H54 (cell line): ENCODE measurements around the gene CCDC169.
"Not testable (repeated sequence)": the region's sequence is repeated elsewhere in the genome, so short reads cannot be mapped to it uniquely, and the experiment has no call there.

Experiments used
- DNase-seq: peaks from one replicate; pipeline ENCODE4 v3.0.0; 2011; ENCODE audit warnings: low spot score, mixed read lengths; ENCODE audit not compliant: insufficient read length
- FAIRE-seq: peaks from 3 replicates; lab custom pipeline; 2011; peaks lifted over from hg19 to GRCh38; lab: Jason Lieb, UNC
- POLR2A ChIP-seq: IDR thresholded peaks from 2 replicates; pipeline ENCODE4 v1.6.1; 2011; ENCODE audit warnings: low read depth, mild to moderate bottlenecking, low read length

CCDC169 gene

GRCh38 chr13:36331280-36331679, 33.7 kb upstream of the CCDC169 start:
- TF ChIP-seq POLR2A: no peak
- no peak for DNase-seq
- FAIRE-seq: no peak

DNA sequence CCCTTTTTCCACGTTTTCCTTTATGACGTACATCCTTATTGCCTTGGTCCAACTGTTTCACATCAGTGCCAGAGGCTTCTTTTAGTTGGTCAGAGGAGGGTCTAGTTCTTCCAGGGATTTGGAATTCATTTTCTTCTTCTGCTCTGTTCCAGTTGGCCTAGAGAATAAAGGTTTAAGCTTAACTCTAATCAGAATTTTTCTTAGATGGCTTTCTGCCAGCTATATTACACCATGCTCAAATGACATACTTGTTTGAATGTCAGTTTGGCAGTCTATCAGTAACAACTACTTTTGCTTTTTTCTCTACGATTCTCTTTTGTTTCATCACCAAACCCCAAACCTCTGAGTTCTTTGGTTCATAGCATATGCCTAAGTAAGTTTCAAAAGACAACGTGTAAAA, 31.7 kb upstream of the CCDC169 start:
- TF ChIP-seq POLR2A: no peak
- DNase-seq (no peak), FAIRE-seq (no peak)

- DNase-seq (no peak), FAIRE-seq (no peak)
- no peak for TF ChIP-seq POLR2A
Observed at GRCh38 chr13:36328821-36329220, 31.2 kb upstream of the CCDC169 start.

DNA sequence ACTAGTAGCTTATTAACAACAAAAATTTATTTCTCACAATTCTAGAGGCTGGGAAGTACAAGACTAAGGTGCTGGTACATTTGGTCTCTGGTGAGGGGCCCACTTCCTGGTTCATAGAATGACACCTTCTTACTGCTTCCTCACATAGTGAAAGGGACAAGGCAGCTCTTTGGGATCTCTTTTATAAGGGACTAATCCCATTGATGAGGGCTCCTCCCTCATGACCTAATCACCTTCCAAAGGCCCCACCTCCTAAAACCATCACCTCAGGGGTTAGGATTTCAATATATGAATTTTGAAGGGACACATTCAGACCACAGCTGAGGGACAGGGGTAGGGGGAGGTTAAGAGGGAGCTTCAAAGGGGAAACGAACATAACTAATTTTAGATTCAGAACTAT, 28.3 kb upstream of the CCDC169 start:
- FAIRE-seq (no peak), DNase-seq (no peak)
- no peak for TF ChIP-seq POLR2A

- not testable (repeated sequence) for DNase-seq, FAIRE-seq
Observed at GRCh38 chr13:36324881-36325280, 27.3 kb upstream of the CCDC169 start.

GRCh38 chr13:36323951-36324566, 26.4 kb upstream of the CCDC169 start:
- DNase-seq (no peak), FAIRE-seq (no peak)
- TF ChIP-seq POLR2A: no peak

DNA sequence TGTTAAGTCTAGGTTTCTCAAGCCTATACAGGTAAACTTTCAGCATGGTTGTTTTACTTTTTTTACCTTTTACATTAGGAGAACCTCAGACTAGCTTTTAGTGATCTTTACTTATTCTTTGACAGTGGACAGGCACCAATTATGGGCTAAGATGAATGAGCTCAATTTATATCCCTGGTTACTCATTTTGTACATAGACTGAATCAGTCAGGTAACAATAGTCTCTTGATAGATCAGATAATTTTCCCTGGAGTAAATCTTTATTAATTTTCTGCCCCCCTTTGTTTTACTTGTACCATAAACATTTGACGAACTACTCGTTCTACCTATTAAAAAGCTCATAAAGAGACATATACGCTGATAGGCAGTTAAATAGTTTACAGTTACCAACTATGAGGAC, 25.8 kb upstream of the CCDC169 start:
- no peak for FAIRE-seq
- no peak for DNase-seq
- no peak for TF ChIP-seq POLR2A

- DNase-seq, FAIRE-seq: not testable (repeated sequence)
Observed at GRCh38 chr13:36319793-36320192, 22.2 kb upstream of the CCDC169 start.

- no peak for TF ChIP-seq POLR2A
- FAIRE-seq: no peak
- no peak for DNase-seq
Observed at GRCh38 chr13:36313047-36313969, 15.7 kb upstream of the CCDC169 start.

- FAIRE-seq (no peak), DNase-seq (no peak)
- TF ChIP-seq POLR2A: no peak
Observed at GRCh38 chr13:36310417-36311108, 12.9 kb upstream of the CCDC169 start.

DNA sequence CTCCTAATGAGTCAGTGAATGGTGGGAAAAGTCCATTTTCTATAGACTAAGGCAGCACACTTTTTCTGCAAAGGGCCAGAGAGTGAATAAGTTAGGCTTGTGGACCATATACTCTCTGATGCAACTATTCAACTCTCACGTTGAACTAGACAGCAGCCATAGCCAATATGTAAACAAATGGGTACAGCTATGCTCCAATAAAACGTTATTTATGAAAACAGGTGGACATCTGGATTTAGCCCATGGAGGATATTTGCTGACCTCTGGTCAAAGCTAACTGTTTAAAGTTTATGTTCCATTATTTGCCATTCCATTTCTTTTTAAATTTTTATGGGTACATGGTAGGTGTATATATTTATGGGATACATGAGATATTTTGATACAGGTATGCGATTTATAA, 4.7 kb upstream of the CCDC169 start:
- TF ChIP-seq POLR2A: no peak
- FAIRE-seq (no peak), DNase-seq (no peak)

GRCh38 chr13:36299469-36299868, 1.9 kb upstream of the CCDC169 start:
- not testable (repeated sequence) for FAIRE-seq, DNase-seq

GRCh38 chr13:36298535-36299068, 988 bp upstream of the CCDC169 start:
- TF ChIP-seq POLR2A: no peak
- FAIRE-seq (no peak), DNase-seq (no peak)

DNA sequence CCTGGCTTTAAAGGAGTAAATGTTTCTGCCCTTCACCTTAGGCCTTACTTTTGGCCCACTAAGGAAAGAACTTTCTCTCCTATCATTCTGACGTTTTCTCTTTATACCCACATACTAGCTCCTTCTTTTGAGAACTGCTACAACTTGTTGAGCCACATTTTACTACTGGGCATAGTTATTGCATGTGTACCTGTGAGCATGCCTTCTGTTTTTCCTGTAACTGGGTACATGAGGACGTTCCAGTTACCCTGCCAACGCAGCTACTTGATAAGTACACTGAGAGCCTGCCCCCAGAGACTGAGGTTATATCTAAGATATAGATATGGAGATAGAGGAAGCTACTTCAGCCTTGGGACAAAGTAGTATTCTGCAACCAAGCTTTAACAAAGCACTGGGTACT, 3.5 kb downstream of the CCDC169 start:
- no peak for FAIRE-seq

More for the DNA sequence above, 3.5 kb downstream of the CCDC169 start:
- no peak for DNase-seq
- TF ChIP-seq POLR2A: no peak
